Type B pancreatic cell (in vitro differentiated cells): Measurements from ENCODE around the gene COA1. TPM values are rescaled to one million over a fixed set of nuclear protein-coding genes. Genes with fewer than 3 reads are reported as not detected.

ENCODE experiments used
- DNase-seq: peaks from one replicate; pipeline ENCODE4 v3.0.0; 2021; ENCODE audit warnings: mixed read lengths; ENCODE audit not compliant: unreplicated experiment; ENCODE audit errors: extremely low spot score
- H3K27ac Mint-ChIP-seq: 2 replicates; pipeline ENCODE4 v1.8.0; 2021; ENCODE audit warnings: mild to moderate bottlenecking, mixed read lengths
- H3K27me3 Mint-ChIP-seq: 2 replicates; pipeline ENCODE4 v1.8.0; 2021; ENCODE audit warnings: mixed read lengths
- H3K36me3 Mint-ChIP-seq: 2 replicates; pipeline ENCODE4 v1.8.0; 2021; ENCODE audit warnings: mixed read lengths
- H3K4me1 Mint-ChIP-seq: one replicate; pipeline ENCODE4 v1.8.0; 2021; ENCODE audit warnings: mixed read lengths; ENCODE audit not compliant: unreplicated experiment
- H3K4me3 Mint-ChIP-seq: 2 replicates; pipeline ENCODE4 v1.8.0; 2021; ENCODE audit warnings: mild to moderate bottlenecking, mixed read lengths
- H3K9me3 Mint-ChIP-seq: 2 replicates; pipeline ENCODE4 v1.8.0; 2021; ENCODE audit warnings: mixed read lengths
- CTCF ChIP-seq: fragments of 200-600 bp; sonication (generic); conservative IDR thresholded peaks from 2 replicates; pipeline ENCODE4 v1.5.0; 2021; ENCODE audit warnings: antibody characterized with exemption, mild to moderate bottlenecking
- total RNA-seq: library from RNA; stranded (reverse); gene quantifications from 2 replicates; pipeline ENCODE4 v1.2.1, GENCODE V29; 2021; ENCODE audit warnings: low replicate concordance

Gene COA1
- total RNA-seq, 1 donor from 2014 or later: 75.3 TPM

DNA sequence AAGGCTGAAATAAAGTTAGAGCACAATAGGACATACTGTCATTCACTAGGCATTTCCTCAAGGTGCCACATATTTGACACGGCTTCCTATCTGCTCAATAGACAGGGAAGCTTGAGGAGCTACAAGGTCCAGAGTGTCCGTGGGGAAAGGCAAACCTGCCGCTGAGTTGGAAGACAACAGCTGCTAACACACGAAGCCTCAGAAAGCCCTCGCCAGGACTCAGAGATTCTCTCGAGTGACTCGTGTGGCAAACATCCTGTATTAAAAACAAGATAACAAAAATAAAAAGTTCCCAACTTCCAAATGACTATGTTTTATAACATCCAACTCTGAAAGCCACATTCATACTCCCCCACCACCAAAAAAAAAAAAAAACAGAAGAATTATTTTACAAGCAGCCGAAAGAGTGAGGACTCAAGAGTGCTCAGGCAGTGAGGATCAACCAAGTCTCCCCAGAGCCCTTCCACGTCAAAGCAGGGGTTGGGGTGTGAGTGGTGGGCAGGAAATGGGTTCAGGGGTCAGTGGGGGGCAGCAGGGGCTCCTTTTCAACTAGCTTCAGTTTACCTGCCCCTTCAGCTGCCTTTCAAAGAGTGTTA, 78.8 kb downstream of the COA1 start:
- Mint-ChIP-seq H3K9me3 (no peaks in the 10 kb centered on the region), H3K27ac (no peak overlapping the region), H3K27me3 (no peaks in the 10 kb centered on the region), H3K36me3 (peaks cover 36% of the 10 kb centered on the region), H3K4me3 (no peak overlapping the region), H3K4me1 (peaks cover 30% of the 10 kb centered on the region)
- no peak for TF ChIP-seq CTCF
- DNase-seq: no peak

- TF ChIP-seq CTCF: no peak
- DNase-seq: no peak
- no peak overlapping the region for H3K4me3 Mint-ChIP-seq
- H3K27ac Mint-ChIP-seq: no peak overlapping the region
- H3K36me3 Mint-ChIP-seq: peaks cover 39% of the 10 kb centered on the region
- H3K4me1 Mint-ChIP-seq: peaks cover 30% of the 10 kb centered on the region
- no peaks in the 10 kb centered on the region for H3K27me3 Mint-ChIP-seq
- no peaks in the 10 kb centered on the region for H3K9me3 Mint-ChIP-seq
Measured at GRCh38 chr7:43649755-43650274, 79.5 kb downstream of the COA1 start.

- no peak overlapping the region for H3K4me3 Mint-ChIP-seq
Measured at GRCh38 chr7:43648473-43649406, 80.6 kb downstream of the COA1 start.

DNA sequence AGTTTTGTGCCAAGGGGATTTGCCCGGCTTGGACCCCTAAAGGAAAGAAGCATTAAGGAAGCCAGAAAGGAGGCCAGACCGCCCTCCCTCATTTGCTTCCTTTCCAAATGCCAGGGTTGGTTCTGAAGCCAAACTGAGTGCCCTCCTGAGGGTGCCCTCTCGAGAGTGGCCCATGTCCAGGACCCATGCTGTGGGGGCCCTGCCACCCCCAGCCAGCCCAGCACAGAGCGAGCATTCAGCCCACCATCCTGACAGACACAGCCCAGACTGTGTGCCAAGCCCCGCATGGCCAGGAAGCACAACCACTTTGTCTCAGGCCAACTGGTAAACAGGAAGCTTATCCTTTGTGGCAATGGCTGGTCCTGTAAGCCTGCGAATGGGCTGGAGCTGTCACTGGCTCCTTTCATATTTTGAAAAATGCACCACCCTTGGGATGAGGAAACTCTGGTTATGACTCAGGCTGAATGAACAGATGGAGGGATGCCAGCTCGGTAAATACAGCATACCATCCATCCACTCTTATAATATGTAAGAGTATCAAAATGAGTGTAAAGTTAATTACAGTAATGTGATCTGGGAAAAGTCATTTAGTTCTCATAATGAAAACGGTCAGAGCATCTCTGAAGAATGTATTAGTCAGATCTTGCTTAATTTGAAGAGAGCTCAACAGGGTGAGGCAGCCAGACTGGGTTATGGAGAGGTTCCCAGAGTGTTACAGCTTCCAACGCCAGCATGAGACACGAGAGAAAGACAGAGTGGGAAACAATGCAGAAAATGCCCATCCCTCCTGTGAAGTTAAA, 81.5 kb downstream of the COA1 start:
- Mint-ChIP-seq H3K27me3 (no peaks in the 10 kb centered on the region), H3K27ac (peak overlapping the region; percentile 75), H3K9me3 (no peaks in the 10 kb centered on the region), H3K4me1 (peaks cover 30% of the 10 kb centered on the region), H3K4me3 (no peak overlapping the region), H3K36me3 (peaks cover 44% of the 10 kb centered on the region)
- no peak for TF ChIP-seq CTCF
- DNase-seq: no peak

More at GRCh38 chr7:43648473-43649406, 80.6 kb downstream of the COA1 start:
- Mint-ChIP-seq H3K9me3 (no peaks in the 10 kb centered on the region), H3K27ac (peak overlapping the region; percentile 75), H3K27me3 (no peaks in the 10 kb centered on the region), H3K36me3 (peaks cover 40% of the 10 kb centered on the region), H3K4me1 (peaks cover 30% of the 10 kb centered on the region)
- TF ChIP-seq CTCF: no peak
- no peak for DNase-seq

GRCh38 chr7:43647339-43647672, 82.0 kb downstream of the COA1 start:
- Mint-ChIP-seq H3K27me3 (no peaks in the 10 kb centered on the region), H3K4me3 (peak overlapping the region; percentile 41), H3K27ac (peak overlapping the region; percentile 75), H3K9me3 (no peaks in the 10 kb centered on the region), H3K36me3 (peaks cover 47% of the 10 kb centered on the region), H3K4me1 (peaks cover 30% of the 10 kb centered on the region)
- TF ChIP-seq CTCF: no peak
- DNase-seq: no peak
